GM12873 (cell line): ENCODE results near the gene RFFL.

Experiments
- CTCF ChIP-seq: IDR thresholded peaks from 2 replicates; pipeline ENCODE4 v1.5.1; 2012; ENCODE audit warnings: low read depth, mild to moderate bottlenecking, moderate library complexity, low read length, control low read depth; ENCODE audit not compliant: insufficient read depth; ENCODE audit errors: missing control alignments

RFFL gene

DNA sequence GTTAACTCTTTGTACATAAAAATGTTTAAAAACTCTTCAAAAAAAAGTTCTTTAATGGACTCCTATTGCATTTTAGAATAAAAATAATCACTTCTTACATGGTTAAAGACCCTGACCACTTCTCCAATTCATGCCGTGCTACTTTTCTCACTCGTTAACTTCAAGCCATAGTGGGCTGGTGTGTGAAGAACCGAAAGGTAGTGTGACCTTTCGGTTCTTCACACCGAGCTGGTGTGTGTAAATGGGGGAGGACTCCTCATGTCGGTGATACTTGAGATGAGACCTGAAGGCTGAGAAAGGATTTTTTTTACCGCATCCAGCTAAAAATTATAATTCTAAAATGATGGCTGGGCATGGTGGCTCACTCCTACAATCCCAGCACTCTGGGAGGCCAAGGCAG lies 22.1 kb downstream of the RFFL start:
- no peak for TF ChIP-seq CTCF

GRCh38 chr17:35038453-35038852 lies 25.1 kb downstream of the RFFL start:
- no peak for TF ChIP-seq CTCF

DNA sequence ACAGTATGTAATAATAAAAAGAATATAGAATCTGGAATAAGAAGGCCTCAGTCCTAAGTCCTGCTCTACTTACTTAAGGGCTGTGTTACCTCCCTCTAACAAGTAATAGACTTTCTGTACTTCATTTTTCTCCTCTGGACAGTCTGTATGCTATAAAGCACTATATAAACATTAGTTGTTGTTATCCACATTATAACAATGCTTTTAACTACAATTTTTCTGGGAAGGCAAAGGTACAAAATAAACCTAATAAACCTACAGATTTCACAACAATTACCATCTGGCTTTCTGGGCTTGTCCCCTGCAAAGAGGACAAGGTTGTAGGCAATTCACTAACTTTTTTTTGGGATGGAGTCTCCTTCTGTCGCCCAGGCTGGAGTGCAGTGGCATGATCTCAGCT lies 32.7 kb downstream of the RFFL start:
- no peak for TF ChIP-seq CTCF

DNA sequence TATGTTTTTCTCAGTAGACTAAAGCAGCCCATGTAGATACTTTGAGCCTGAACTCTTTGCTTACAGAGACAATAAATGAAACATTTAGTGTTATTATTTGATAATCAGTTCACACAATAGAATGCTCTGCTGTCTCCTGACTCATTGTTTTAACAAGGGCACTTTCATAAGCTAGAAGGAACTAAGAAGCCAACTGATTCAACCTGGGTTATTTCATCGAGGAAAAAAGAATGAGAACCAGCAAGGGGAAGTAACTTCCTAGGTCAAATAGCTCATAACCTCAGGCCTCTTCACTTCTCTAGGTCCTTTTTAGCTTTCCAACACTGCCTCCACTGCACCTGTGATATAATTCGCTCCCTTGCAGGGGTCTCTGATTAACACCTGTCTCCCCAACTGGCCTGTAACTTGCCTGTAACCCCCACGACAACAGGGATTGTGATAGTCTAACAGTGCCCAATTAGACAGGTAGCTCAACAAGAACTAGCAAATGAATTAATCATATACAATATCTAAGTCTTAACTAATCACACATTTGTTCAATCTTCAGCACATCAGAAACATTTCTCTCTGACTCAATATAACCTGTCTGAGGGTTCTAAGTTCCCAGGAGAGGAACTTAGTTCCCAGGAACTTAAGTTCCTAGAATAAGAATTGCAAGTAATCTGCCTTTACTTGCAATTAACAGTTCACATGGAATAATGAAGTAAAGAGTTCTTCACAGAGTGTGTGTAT lies 34.8 kb downstream of the RFFL start:
- no peak for TF ChIP-seq CTCF

GRCh38 chr17:35025541-35025940 lies 38.0 kb downstream of the RFFL start:
- TF ChIP-seq CTCF, result no peak

GRCh38 chr17:35023538-35023937 lies 40.0 kb downstream of the RFFL start:
- TF ChIP-seq CTCF, result no peak

DNA sequence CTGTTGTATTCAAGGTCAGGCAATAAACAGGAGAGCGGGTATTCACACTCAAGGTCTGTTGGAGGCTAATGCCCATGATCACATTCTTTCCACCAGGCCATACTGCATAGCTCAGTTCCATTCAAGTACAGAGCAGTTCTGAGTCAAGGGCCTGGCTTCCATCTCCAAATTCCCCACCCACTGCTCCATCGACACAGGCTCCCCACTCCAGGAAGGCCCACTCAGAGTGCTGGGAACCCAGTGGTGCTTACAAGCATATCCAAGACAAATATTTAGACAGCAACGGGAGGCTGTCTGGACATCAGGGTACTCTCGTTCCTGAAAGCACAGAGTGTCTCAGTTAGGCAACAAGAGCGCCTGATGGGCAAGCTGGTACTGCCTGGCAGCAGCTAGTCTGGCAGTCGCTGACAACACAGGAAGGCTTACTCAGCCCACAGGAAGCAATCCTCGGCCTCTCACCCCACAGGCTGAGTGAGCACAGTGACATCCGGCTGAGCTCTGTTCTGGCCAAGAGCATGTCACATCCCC lies 40.9 kb downstream of the RFFL start:
- TF ChIP-seq CTCF, result no peak
